ENCODE data around the gene CDK14.

GRCh38 chr7:90777041-90777440 lies 180.9 kb downstream of the CDK14 start:
- TF ChIP-seq POLR2AphosphoS5 (IDR thresholded peaks at IDR 0.05; ENCODE audit: low read depth, low read length) (no peak), POLR2A (IDR thresholded peaks at IDR 0.05; ENCODE audit: low read depth, low read length) (no peak)
